Upper lobe of left lung (tissue), 6 donors: Measurements from ENCODE around the gene FAM78B. TPM values are rescaled to one million over a fixed set of nuclear protein-coding genes. Genes with fewer than 3 reads are reported as not detected.

Experiments
- ATAC-seq, 2 donors: fragments of 200-7000 bp; cut with Tn5 transposase; one replicate each; pipeline ENCODE4 v1.9.1; 2022; ENCODE audit warnings: mild to moderate bottlenecking in 2 of 2, moderate library complexity in 2 of 2; ENCODE audit not compliant: low FRiP score in 2 of 2
- DNase-seq, 2 donors: peaks; one replicate each; pipeline ENCODE4 v3.0.0-alpha.2; 2019 to 2020
- H3K27ac ChIP-seq, 4 donors: fragments of 200-600 bp; sonication (generic); one replicate each; pipeline ENCODE4 v1.5.1; 2016 to 2019
- H3K27me3 ChIP-seq, 4 donors: fragments of 200-600 bp; sonication (generic); one replicate each; pipeline ENCODE4 v1.5.1; 2017 to 2019
- H3K36me3 ChIP-seq, 4 donors: fragments of 200-600 bp; sonication (generic); one replicate each; pipeline ENCODE4 v1.5.1; 2016 to 2019
- H3K4me1 ChIP-seq, 4 donors: fragments of 200-600 bp; sonication (generic); one replicate each; pipeline ENCODE4 v1.5.1; 2018 to 2019
- H3K4me3 ChIP-seq, 4 donors: fragments of 200-600 bp; sonication (generic); one replicate each; pipeline ENCODE4 v1.5.1; 2017 to 2019; ENCODE audit warnings: mild to moderate bottlenecking in 2 of 4, moderate library complexity in 1 of 4
- H3K9me3 ChIP-seq, 4 donors: fragments of 200-600 bp; sonication (generic); one replicate each; pipeline ENCODE4 v1.5.1; 2018 to 2019
- EP300 ChIP-seq, 4 donors: sonication (generic); formaldehyde crosslinking; IDR thresholded peaks; one replicate each; pipeline ENCODE4 v1.5.1; 2017; ENCODE audit warnings: antibody characterized with exemption in 4 of 4, control low read depth in 2 of 4
- POLR2A ChIP-seq, 4 donors: fragments of 450-650 bp; IDR thresholded peaks; one replicate each; pipeline ENCODE4 v1.5.1; 2016 to 2017; ENCODE audit warnings: antibody characterized with exemption in 4 of 4, mild to moderate bottlenecking in 2 of 4
- POLR2AphosphoS5 ChIP-seq, 2 donors: sonication (generic); formaldehyde crosslinking; IDR thresholded peaks; one replicate each; pipeline ENCODE4 v1.5.1; 2017; ENCODE audit warnings: antibody characterized with exemption in 2 of 2
- WGBS, 2 donors: methylation state at CpG; one replicate each; pipeline ENCODE4 v1.1.5; 2017 to 2018; 5-methylcytosine and 5-hydroxymethylcytosine counted together
- total RNA-seq, 6 donors: library from RNA; depleted of rRNA in 4 of 6; stranded (reverse); fragments of >200 nt in 4 of 6; gene quantifications; one replicate each; pipeline versions ENCODE4 v1.1.0 to v1.2.1, GENCODE V29; 2016 to 2021
- TF ChIP-seq, protein P1 (sequence below), 6 experiments: fragments of 450-650 bp in 4 of 6; fragments of 200-600 bp in 2 of 6; sonication (generic) in 2 of 6; IDR thresholded peaks; one replicate each; pipeline ENCODE4 v1.5.1; 2016 to 2019; ENCODE audit warnings: antibody characterized with exemption in 6 of 6
- donor health status: DM: no; HTN: no; CAD: no; lungs with moderate emphysema.
- donor health status: DM: no; HTN: yes; CAD: no; lungs with severe emphysema.

The FAM78B gene
- total RNA-seq, 6 donors from 2014 or later, result 0.80 to 1.3 (median 1.00) TPM; not detected in 2

DNA sequence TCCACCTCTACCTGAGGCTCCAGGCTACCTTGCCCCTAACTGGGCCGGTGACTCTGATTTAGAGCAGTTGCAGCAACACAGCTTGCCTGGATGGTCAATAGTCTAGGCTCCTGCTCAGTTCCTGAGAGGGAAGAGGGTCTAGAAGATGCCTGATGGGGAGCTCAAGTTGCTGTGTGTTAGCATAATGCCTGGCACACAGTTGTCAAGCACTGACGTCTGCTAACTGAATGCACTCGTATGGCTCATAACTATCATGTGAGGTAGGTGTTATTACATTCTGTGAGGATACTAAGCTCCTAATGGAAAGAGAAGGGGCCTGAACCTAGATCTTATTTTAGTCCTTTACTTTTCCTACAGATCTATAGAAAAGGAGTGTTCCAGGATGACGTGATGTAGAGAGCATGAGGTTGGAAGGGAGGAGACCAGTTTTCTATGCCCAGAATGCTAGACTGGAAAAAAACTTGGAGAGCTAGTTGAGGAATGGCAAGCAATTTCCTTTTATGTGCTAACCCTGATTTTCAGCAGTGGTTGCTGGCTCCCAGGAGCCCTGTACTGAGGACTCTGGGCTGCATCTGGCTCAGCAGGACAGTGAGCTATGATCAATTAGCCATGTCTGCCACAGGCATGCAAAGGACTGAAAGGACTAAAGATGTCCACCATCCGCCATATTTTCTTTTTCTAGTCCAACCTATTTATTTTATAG lies 30.0 kb downstream of the FAM78B start:
- no peaks in the 10 kb centered on the region for H3K4me1 ChIP-seq
- H3K27ac ChIP-seq, result no peak overlapping the region
- 83 to 84% methylated on average over 5 of the region's 5 CpGs for WGBS, 2 donors
- peak in 1 of 2 donors; percentile 72 for ATAC-seq
- peaks cover 0 to 4% (median 2%) of the 10 kb centered on the region in 4 donors for H3K9me3 ChIP-seq
- H3K4me3 ChIP-seq, result no peak overlapping the region
- TF ChIP-seq POLR2A (IDR thresholded peaks at IDR 0.05) (no peak), POLR2AphosphoS5 (IDR thresholded peaks at IDR 0.05) (no peak), EP300 (IDR thresholded peaks at IDR 0.05) (no peak)
- TF ChIP-seq, protein P1, sequence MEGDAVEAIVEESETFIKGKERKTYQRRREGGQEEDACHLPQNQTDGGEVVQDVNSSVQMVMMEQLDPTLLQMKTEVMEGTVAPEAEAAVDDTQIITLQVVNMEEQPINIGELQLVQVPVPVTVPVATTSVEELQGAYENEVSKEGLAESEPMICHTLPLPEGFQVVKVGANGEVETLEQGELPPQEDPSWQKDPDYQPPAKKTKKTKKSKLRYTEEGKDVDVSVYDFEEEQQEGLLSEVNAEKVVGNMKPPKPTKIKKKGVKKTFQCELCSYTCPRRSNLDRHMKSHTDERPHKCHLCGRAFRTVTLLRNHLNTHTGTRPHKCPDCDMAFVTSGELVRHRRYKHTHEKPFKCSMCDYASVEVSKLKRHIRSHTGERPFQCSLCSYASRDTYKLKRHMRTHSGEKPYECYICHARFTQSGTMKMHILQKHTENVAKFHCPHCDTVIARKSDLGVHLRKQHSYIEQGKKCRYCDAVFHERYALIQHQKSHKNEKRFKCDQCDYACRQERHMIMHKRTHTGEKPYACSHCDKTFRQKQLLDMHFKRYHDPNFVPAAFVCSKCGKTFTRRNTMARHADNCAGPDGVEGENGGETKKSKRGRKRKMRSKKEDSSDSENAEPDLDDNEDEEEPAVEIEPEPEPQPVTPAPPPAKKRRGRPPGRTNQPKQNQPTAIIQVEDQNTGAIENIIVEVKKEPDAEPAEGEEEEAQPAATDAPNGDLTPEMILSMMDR (IDR thresholded peaks at IDR 0.05), result no peak
- H3K27me3 ChIP-seq, result no peaks in the 10 kb centered on the region
- no peaks in the 10 kb centered on the region for H3K36me3 ChIP-seq
- no peak for DNase-seq

DNA sequence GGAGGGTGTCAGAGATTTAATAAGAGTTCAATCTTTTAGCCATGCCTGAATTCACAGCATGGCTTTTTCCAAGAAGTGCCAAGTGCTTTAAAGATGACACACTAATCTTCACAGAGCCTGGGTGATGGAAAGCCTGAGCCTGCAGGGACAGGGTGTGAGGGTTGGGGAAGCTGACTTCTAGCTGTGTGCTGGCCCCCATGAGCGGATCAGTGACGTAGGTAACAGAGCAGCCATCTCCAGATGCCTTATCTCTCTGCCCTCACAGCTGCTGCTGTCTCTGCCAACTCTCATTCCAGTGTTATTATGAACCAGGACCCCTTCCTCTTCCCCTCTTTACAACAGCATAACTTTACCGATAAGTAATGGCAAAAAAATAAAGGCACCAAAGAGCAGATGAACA lies 30.6 kb downstream of the FAM78B start:
- WGBS, 2 donors, result 57 to 61% methylated on average over 3 of the region's 3 CpGs
- TF ChIP-seq EP300 (IDR thresholded peaks at IDR 0.05) (no peak), POLR2A (IDR thresholded peaks at IDR 0.05) (no peak), POLR2AphosphoS5 (IDR thresholded peaks at IDR 0.05) (no peak)
- TF ChIP-seq, protein P1 (IDR thresholded peaks at IDR 0.05), result no peak
- Histone ChIP-seq H3K27ac (no peak overlapping the region), H3K27me3 (no peaks in the 10 kb centered on the region), H3K9me3 (peaks cover 0 to 4% (median 2%) of the 10 kb centered on the region in 4 donors), H3K4me1 (no peaks in the 10 kb centered on the region), H3K4me3 (no peak overlapping the region), H3K36me3 (no peaks in the 10 kb centered on the region)
- DNase-seq (no peak), ATAC-seq (peak in 1 of 2 donors; percentile 84)

DNA sequence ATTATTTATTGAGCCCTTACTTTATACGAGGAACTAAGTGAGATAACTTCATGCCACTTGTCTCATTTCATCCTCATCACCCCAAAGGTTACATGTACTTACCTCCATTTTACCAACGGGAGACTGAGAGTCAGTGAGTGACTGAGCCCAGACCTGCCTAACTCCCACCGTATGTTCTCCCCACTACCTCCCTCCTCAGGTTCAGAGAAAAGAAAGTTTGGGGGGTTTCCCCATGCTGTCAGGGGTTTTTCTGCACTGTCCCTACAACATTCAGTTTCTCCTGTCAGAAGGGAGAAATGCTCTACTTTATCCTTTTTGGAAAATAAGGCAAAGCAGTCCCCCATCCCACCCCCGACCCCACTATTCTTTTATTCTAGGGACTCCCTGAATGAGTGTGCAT lies 32.9 kb downstream of the FAM78B start:
- no peaks in the 10 kb centered on the region for H3K4me1 ChIP-seq
- WGBS, 2 donors, result 79 to 81% methylated on average over 4 of the region's 4 CpGs
- TF ChIP-seq POLR2AphosphoS5 (IDR thresholded peaks at IDR 0.05) (no peak), POLR2A (IDR thresholded peaks at IDR 0.05) (no peak), EP300 (IDR thresholded peaks at IDR 0.05) (no peak)
- TF ChIP-seq, protein P1 (IDR thresholded peaks at IDR 0.05), result no peak
- H3K36me3 ChIP-seq, result no peaks in the 10 kb centered on the region
- no peaks in the 10 kb centered on the region for H3K27me3 ChIP-seq
- ATAC-seq, result no peak
- no peak for DNase-seq
- H3K27ac ChIP-seq, result no peak overlapping the region
- no peak overlapping the region for H3K4me3 ChIP-seq
- H3K9me3 ChIP-seq, result peaks cover 0 to 4% (median 2%) of the 10 kb centered on the region in 4 donors

DNA sequence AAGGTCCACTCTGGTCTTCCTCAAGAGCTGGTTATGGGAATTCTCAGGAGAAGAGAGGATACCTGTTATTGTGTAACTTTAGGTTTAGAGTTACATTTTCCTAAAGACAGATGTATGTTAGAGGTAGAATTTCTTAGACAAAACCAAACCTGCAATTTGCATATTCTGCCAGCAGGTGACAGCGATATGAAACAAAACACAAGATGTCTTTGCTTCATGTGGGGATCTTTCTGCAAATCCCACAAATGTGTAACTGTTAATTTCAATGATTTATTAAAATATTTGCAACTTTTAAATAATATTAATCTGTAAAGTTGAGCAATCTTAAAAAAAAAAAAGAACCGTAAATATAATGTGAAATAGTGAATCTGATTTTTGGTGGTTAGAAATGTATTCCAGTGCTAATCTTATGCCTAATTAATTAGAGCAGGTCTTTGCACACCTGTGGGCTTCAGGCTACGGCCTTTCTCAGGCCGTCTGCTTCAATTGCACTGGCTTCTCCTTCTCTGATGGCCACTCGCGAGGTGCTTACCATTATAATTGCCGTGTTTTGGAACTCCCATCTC lies 33.4 kb downstream of the FAM78B start:
- no peaks in the 10 kb centered on the region for H3K4me1 ChIP-seq
- no peaks in the 10 kb centered on the region for H3K36me3 ChIP-seq
- TF ChIP-seq EP300 (IDR thresholded peaks at IDR 0.05) (no peak), POLR2A (IDR thresholded peaks at IDR 0.05) (no peak), POLR2AphosphoS5 (IDR thresholded peaks at IDR 0.05) (no peak)
- TF ChIP-seq, protein P1 (IDR thresholded peaks at IDR 0.05), result peak in 1 of 6 experiments; percentile 16
- peaks cover 0 to 4% (median 2%) of the 10 kb centered on the region in 4 donors for H3K9me3 ChIP-seq
- H3K27me3 ChIP-seq, result no peaks in the 10 kb centered on the region
- H3K27ac ChIP-seq, result no peak overlapping the region
- ATAC-seq, result no peak
- H3K4me3 ChIP-seq, result no peak overlapping the region
- WGBS, 2 donors, result 90 to 93% methylated on average over 7 of the region's 7 CpGs
- DNase-seq, result no peak
